ENCODE results near the gene WBP1. TPM values are rescaled to one million over a fixed set of nuclear protein-coding genes. Genes with fewer than 3 reads are reported as not detected.

Gene WBP1
- total RNA-seq, 1 experiment from 2014 or later: 54.8 TPM

GRCh38 chr2:74414881-74415761 is 43.1 kb upstream of the WBP1 start:
- Mint-ChIP-seq H3K27me3 (ENCODE audit: insufficient read depth, unreplicated experiment) (peaks cover 10% of the 10 kb centered on the region), H3K4me3 (ENCODE audit: unreplicated experiment) (no peak overlapping the region), H3K4me1 (ENCODE audit: low read depth, unreplicated experiment) (no peaks in the 10 kb centered on the region), H3K36me3 (ENCODE audit: insufficient read depth, unreplicated experiment) (no peaks in the 10 kb centered on the region), H3K27ac (ENCODE audit: unreplicated experiment) (no peak overlapping the region), H3K9me3 (ENCODE audit: unreplicated experiment) (no peaks in the 10 kb centered on the region)
- Histone ChIP-seq H3K9me3 (no peaks in the 10 kb centered on the region), H3K4me3 (ENCODE audit: low read depth, low read length) (no peak overlapping the region), H3K36me3 (ENCODE audit: control insufficient read depth, insufficient read depth, low read length) (no peaks in the 10 kb centered on the region), H3K27me3 (replicated peaks; ENCODE audit: control insufficient read depth, insufficient read depth, low read length) (no peaks in the 10 kb centered on the region), H3K4me1 (no peaks in the 10 kb centered on the region)
- no peak for TF ChIP-seq CTCF (IDR thresholded peaks at IDR 0.05; ENCODE audit: insufficient read depth in 1 of 2, low read depth in 1 of 2, low read length in 1 of 2, severe bottlenecking in 1 of 2, unreplicated experiment in 1 of 2)
- CTCF ChIA-PET: no interaction called here
- POLR2A ChIA-PET: no interaction called here
- no peak for DNase-seq
- intact Hi-C loops (cut with micrococcal nuclease; ENCODE audit: unreplicated experiment): no loop called here
- BruUV-seq (replicated peaks): no TSS peak

- CTCF ChIA-PET: no interaction called here
- POLR2A ChIA-PET: no interaction called here
- no peak for DNase-seq
- H3K4me3 Mint-ChIP-seq (ENCODE audit: unreplicated experiment): no peak overlapping the region
- Histone ChIP-seq H3K36me3 (ENCODE audit: control insufficient read depth, insufficient read depth, low read length) (no peaks in the 10 kb centered on the region), H3K9me3 (no peaks in the 10 kb centered on the region), H3K4me1 (no peaks in the 10 kb centered on the region), H3K27me3 (replicated peaks; ENCODE audit: control insufficient read depth, insufficient read depth, low read length) (no peaks in the 10 kb centered on the region), H3K4me3 (ENCODE audit: low read depth, low read length) (no peak overlapping the region)
- H3K27me3 Mint-ChIP-seq (ENCODE audit: insufficient read depth, unreplicated experiment): peaks cover 11% of the 10 kb centered on the region
- no peak overlapping the region for H3K27ac Mint-ChIP-seq (ENCODE audit: unreplicated experiment)
- intact Hi-C loops (cut with micrococcal nuclease; ENCODE audit: unreplicated experiment): no loop called here
- TF ChIP-seq CTCF (IDR thresholded peaks at IDR 0.05; ENCODE audit: insufficient read depth in 1 of 2, low read depth in 1 of 2, low read length in 1 of 2, severe bottlenecking in 1 of 2, unreplicated experiment in 1 of 2): no peak
- no TSS peak for BruUV-seq (replicated peaks)
- no peaks in the 10 kb centered on the region for H3K36me3 Mint-ChIP-seq (ENCODE audit: insufficient read depth, unreplicated experiment)
- H3K4me1 Mint-ChIP-seq (ENCODE audit: low read depth, unreplicated experiment): peaks cover 1% of the 10 kb centered on the region
- H3K9me3 Mint-ChIP-seq (ENCODE audit: unreplicated experiment): no peaks in the 10 kb centered on the region
These were observed 42.4 kb upstream of the WBP1 start for GRCh38 chr2:74415762-74416395.

- peaks cover 12% of the 10 kb centered on the region for H3K27me3 Mint-ChIP-seq (ENCODE audit: insufficient read depth, unreplicated experiment)
- CTCF ChIA-PET: no interaction called here
- intact Hi-C loops (cut with micrococcal nuclease; ENCODE audit: unreplicated experiment): no loop called here
These were observed 41.5 kb upstream of the WBP1 start for GRCh38 chr2:74416778-74417177.

More at GRCh38 chr2:74416778-74417177, 41.5 kb upstream of the WBP1 start:
- no peak for TF ChIP-seq CTCF (IDR thresholded peaks at IDR 0.05; ENCODE audit: insufficient read depth in 1 of 2, low read depth in 1 of 2, low read length in 1 of 2, severe bottlenecking in 1 of 2, unreplicated experiment in 1 of 2)
- BruUV-seq (replicated peaks): no TSS peak
- Mint-ChIP-seq H3K27ac (ENCODE audit: unreplicated experiment) (no peak overlapping the region), H3K4me1 (ENCODE audit: low read depth, unreplicated experiment) (peaks cover 6% of the 10 kb centered on the region), H3K9me3 (ENCODE audit: unreplicated experiment) (no peaks in the 10 kb centered on the region), H3K4me3 (ENCODE audit: unreplicated experiment) (no peak overlapping the region), H3K36me3 (ENCODE audit: insufficient read depth, unreplicated experiment) (peaks cover 8% of the 10 kb centered on the region)
- DNase-seq: no peak
- POLR2A ChIA-PET: no interaction called here
- Histone ChIP-seq H3K9me3 (no peaks in the 10 kb centered on the region), H3K4me1 (no peaks in the 10 kb centered on the region), H3K27me3 (replicated peaks; ENCODE audit: control insufficient read depth, insufficient read depth, low read length) (no peaks in the 10 kb centered on the region), H3K4me3 (ENCODE audit: low read depth, low read length) (no peak overlapping the region), H3K36me3 (ENCODE audit: control insufficient read depth, insufficient read depth, low read length) (no peaks in the 10 kb centered on the region)

All from Caco-2 (cell line).